ENCODE results near the gene SLC6A4. TPM values are rescaled to one million over a fixed set of nuclear protein-coding genes. Genes with fewer than 3 reads are reported as not detected.

Gene SLC6A4
- total RNA-seq, 1 donor from 2014 or later, result 140 TPM

- no peak for TF ChIP-seq CTCF (IDR thresholded peaks at IDR 0.05)
- no peak for DNase-seq
- no peak for ATAC-seq
- Histone ChIP-seq H3K36me3 (peaks cover 58% of the 10 kb centered on the region), H3K4me3 (no peak overlapping the region), H3K4me1 (no peaks in the 10 kb centered on the region), H3K27me3 (ENCODE audit: low read depth) (no peaks in the 10 kb centered on the region), H3K27ac (no peak overlapping the region), H3K9me3 (no peaks in the 10 kb centered on the region)
- intact Hi-C loops (cut with DNase I), result no loop called here
Measured at GRCh38 chr17:30273373-30273772, 37.9 kb upstream of the SLC6A4 start.

- TF ChIP-seq CTCF (IDR thresholded peaks at IDR 0.05), result no peak
- Histone ChIP-seq H3K4me1 (no peaks in the 10 kb centered on the region), H3K36me3 (peaks cover 79% of the 10 kb centered on the region), H3K27me3 (ENCODE audit: low read depth) (no peaks in the 10 kb centered on the region), H3K27ac (no peak overlapping the region), H3K9me3 (no peaks in the 10 kb centered on the region), H3K4me3 (no peak overlapping the region)
- intact Hi-C loops (cut with DNase I), result no loop called here
- ATAC-seq, result no peak
- DNase-seq, result no peak
Measured at GRCh38 chr17:30271102-30271501, 35.6 kb upstream of the SLC6A4 start.

GRCh38 chr17:30267625-30268024 is 32.1 kb upstream of the SLC6A4 start:
- no peak for TF ChIP-seq CTCF (IDR thresholded peaks at IDR 0.05)
- Histone ChIP-seq H3K4me1 (peaks cover 23% of the 10 kb centered on the region), H3K27me3 (ENCODE audit: low read depth) (no peaks in the 10 kb centered on the region), H3K36me3 (peaks cover 86% of the 10 kb centered on the region), H3K4me3 (no peak overlapping the region), H3K9me3 (no peaks in the 10 kb centered on the region), H3K27ac (no peak overlapping the region)
- intact Hi-C loops (cut with DNase I), result no loop called here
- ATAC-seq, result no peak
- DNase-seq, result no peak

- intact Hi-C loops (cut with DNase I), result no loop called here
- no peak for TF ChIP-seq CTCF (IDR thresholded peaks at IDR 0.05)
- ATAC-seq (peak; percentile 59 to 79), DNase-seq (no peak)
- Histone ChIP-seq H3K36me3 (peaks cover 58% of the 10 kb centered on the region), H3K9me3 (no peaks in the 10 kb centered on the region), H3K4me1 (peaks cover 23% of the 10 kb centered on the region), H3K27ac (peak overlapping the region; percentile 39), H3K27me3 (ENCODE audit: low read depth) (no peaks in the 10 kb centered on the region), H3K4me3 (no peak overlapping the region)
Measured at GRCh38 chr17:30263552-30264333, 28.2 kb upstream of the SLC6A4 start.

GRCh38 chr17:30256756-30257506 is 21.4 kb upstream of the SLC6A4 start:
- peaks cover 29% of the 10 kb centered on the region for H3K36me3 ChIP-seq
- no peaks in the 10 kb centered on the region for H3K9me3 ChIP-seq
- H3K4me1 ChIP-seq, result peaks cover 7% of the 10 kb centered on the region
- ATAC-seq (no peak), DNase-seq (no peak)
- TF ChIP-seq CTCF (IDR thresholded peaks at IDR 0.05), result no peak
- H3K27me3 ChIP-seq (ENCODE audit: low read depth), result no peaks in the 10 kb centered on the region
- no peak overlapping the region for H3K27ac ChIP-seq
- intact Hi-C loops (cut with DNase I), result no loop called here
- no peak overlapping the region for H3K4me3 ChIP-seq
